Left colon (tissue), 2 donors: ENCODE measurements around the gene MYBPC3. TPM values are rescaled to one million over a fixed set of nuclear protein-coding genes. Genes with fewer than 3 reads are reported as not detected.

Source experiments
- ATAC-seq: fragments of 200-7000 bp; cut with Tn5 transposase; one replicate; pipeline ENCODE4 v1.9.1; 2020; ENCODE audit warnings: mild to moderate bottlenecking, moderate library complexity
- DNase-seq, 2 donors: peaks; one replicate each; pipeline ENCODE4 v3.0.0-alpha.2; 2020
- intact Hi-C, 2 donors: fragments of 100-400 bp; cut with DNase I in 1 of 2; cut with micrococcal nuclease in 1 of 2; formaldehyde crosslinking; loops; one replicate each; pipeline versions ENCODE4 v1.11.2 to v1.14.0; 2022; cut with DNase I, micrococcal nuclease
- microRNA-seq, 2 donors: library from miRNA; unstranded; fragments of <30 nt; microRNA quantifications; one replicate each; pipeline versions ENCODE4 v1.1.0 to v1.2.0, GENCODE V29; 2020
- total RNA-seq, 2 donors: library from RNA; stranded (reverse); fragmentation: NEBNext Ultra II Directional; extraction: Animal tissue kit (Norgen Biotek cat#: 25700); gene quantifications; one replicate each; pipeline ENCODE4 v1.2.1, GENCODE V29; 2021
- donor health status: DM: no; HTN: no; CAD: no.
- donor health status: DM: yes; HTN: yes; CAD: no.

Gene MYBPC3
- total RNA-seq, 2 donors from 2014 or later, result not detected

DNA sequence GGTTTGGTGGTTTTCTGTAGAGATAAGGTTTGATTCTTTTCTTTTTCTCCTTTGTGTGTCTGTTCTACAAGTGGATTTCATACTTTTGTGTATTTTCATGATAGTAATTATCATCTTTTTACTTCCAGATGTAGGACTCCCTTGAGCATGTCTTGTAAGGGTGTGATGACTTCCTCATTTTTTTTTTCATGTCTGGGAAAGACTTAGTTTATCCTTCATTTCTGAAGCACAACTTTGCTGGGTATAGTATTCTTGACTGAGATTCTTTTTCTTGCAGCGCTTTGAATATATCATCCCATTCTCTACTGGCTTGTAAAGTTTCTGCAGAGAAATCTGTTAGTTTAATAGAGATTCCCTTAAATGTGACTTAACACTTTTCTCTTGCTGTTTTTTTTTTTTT, 49.6 kb downstream of the MYBPC3 start:
- no peak for DNase-seq
- no peak for ATAC-seq
- intact Hi-C loops, result no loop called here

DNA sequence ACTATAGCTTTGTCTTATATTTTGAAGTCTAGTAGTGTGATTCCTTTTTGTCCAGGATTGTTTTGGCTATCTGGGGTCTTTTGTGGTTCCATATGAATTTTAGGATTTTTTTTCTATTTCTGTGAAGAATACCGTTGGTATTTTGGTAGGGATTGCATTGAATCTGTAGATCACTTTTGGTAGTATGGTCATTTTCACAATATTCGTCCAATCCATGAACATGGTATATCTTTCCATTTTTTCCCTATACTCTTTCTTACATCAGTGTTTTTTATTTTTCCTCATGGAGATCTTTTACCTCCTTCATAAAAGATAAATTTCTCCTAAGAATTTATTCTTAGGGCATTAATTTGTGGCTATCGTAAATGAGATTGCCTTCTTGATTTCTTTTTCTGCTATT, 53.4 kb downstream of the MYBPC3 start:
- no peak for ATAC-seq
- intact Hi-C loops, result no loop called here
- DNase-seq, result no peak

DNA sequence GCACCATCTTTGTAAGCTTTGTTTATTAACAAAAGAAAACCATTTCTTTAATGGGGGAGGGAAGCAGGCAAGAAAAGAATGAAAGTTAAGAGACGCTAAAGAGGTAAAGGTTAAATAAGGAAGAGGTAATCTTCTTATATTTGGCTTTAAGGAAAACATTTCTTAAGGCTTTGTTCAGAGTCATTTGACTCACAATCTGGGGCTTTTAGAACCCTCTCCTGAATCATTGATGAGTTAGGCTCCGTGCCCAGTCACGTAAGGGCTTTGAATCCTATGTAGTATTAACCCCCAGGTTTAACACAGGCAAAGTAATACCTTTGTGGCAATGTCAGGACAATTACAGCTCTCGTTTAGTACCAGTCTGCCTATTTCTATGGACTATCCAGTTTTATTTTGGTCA, 56.5 kb downstream of the MYBPC3 start:
- intact Hi-C loops, result no loop called here

DNA sequence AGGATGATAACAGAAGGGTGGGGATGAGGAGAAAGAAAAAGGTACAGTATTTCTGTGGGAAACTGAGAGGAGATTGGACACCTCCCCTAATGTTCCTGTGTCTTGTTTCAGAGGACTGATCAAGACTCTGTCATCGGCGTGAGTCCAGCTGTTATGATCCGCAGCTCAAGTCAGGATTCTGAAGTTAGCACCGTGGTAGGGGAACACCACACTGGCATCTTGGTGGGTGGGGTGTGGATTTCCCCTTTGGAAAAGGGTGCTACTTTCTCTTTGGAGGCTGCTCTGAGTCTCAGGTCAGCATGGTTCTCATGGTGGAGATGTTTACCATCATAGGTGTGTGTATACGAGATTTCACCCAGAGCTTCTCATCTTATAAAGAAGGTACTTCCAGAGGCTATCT, 57.1 kb downstream of the MYBPC3 start:
- no peak for DNase-seq
- intact Hi-C loops, result no loop called here
- ATAC-seq, result no peak

More for the DNA sequence above, 56.5 kb downstream of the MYBPC3 start:
- ATAC-seq, result no peak
- DNase-seq, result no peak

DNA sequence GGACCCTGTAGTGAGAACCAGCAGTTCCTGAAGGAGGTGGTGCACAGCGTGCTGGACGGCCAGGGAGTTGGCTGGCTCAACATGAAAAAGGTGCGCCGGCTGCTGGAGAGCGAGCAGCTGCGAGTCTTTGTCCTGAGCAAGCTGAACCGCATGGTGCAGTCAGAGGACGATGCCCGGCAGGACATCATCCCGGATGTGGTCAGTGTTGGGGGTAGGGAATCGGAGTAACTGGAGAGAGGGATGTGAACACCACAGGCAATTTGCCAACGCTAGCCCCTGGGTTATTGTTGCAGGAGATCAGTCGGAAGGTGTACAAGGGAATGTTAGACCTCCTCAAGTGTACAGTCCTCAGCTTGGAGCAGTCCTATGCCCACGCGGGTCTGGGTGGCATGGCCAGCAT, 62.6 kb downstream of the MYBPC3 start:
- intact Hi-C loops, result no loop called here
- DNase-seq, result no peak
- ATAC-seq, result no peak

DNA sequence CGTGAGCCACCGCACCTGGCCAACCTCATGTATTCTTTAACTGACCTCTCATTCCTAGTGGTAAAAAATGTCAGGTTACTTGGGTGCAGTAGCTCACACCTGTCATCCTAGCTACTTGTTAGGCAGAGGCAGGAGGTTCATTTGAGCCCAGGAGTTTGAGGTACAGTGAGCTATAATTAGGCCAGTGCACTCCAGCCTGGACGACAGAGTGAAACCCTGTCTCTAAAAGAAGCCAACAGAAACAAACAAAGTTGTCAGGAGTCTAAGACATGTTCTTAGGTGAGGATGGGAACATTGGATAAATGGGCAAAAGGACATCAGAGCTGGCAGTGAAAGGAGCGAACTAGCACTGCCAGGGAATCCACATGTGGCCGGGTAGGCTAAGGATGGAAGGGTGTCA, 64.4 kb downstream of the MYBPC3 start:
- no peak for DNase-seq
- ATAC-seq, result no peak
- intact Hi-C loops, result no loop called here

DNA sequence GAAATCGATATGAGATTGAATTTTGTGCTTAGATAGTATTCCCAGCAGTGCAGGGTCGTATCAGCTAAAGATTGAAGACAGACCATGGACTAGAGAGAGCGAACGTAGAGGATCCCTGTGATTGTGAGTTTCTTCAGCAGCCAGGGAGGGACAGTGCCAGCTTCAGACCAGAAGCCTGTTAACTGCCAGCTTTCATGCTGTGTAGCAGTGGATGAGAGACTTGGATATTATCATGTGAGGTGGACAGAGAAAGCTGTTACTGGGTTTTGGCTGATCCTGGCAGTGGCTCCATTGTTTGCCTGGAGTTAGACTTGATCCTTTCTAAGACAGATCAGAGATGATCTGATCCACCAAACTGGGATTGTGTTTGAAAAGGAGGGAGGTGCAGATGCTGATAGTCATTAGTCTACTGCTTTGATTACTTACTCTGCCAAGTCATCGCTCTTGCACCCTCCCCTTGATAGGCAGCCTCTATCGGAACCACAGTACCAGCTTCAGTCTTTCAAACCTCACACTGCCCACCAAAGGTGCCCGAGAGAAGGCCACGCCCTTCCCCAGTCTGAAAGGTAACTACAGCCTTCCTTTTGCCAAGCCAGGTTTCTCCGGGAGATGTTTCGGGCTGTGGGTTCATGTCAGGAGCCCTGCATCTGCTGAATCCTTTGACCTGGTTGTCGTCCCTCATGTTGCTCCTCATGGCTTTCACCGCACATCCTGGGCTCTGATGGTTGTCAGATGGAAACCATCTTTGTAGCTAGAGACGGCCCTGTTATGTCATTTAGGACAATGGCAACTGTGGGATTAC, 66.3 kb downstream of the MYBPC3 start:
- intact Hi-C loops, result no loop called here
- ATAC-seq, result no peak
- DNase-seq, result no peak

DNA sequence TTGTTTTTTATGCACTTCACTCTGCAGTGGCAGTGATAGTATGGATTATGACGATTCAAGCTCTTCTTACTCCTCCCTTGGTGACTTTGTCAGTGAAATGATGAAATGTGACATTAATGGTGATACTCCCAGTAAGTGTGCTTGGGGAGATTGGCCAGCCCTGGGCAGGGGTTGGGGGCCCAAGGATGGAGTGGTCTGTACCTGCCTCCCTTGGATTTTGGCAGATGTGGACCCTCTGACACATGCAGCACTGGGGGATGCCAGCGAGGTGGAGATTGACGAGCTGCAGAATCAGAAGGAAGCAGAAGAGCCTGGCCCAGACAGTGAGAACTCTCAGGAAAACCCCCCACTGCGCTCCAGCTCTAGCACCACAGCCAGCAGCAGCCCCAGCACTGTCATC, 68.4 kb downstream of the MYBPC3 start:
- intact Hi-C loops, result no loop called here
- DNase-seq, result no peak

DNA sequence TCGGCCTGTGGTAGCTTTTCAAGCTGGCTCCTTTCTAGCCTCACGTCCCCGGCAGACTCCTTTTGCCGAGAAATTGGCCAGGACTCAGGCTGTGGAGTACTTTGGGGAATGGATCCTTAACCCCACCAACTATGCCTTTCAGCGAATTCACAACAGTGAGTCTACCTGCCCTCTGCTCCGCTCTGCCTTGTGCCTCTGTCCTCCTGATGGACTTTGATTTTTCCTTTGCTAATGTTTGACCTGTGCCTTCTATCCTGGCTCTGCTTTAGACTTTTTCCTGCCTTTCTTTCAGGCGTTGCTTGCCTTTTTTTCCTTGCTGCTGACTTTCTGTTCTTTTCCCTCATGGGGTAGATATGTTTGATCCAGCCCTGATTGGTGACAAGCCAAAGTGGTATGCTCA, 70.0 kb downstream of the MYBPC3 start:
- intact Hi-C loops, result no loop called here
- DNase-seq, result no peak
- ATAC-seq, result no peak

More for the DNA sequence above, 68.4 kb downstream of the MYBPC3 start:
- ATAC-seq, result no peak

Small RNAs within 50 kb of the gene (microRNA-seq; reads per million reads assigned to microRNA genes)
- 0 reads per million in 2 donors for gene MIR4487

Other genes starting within 250 kb of the MYBPC3 start
- gene ARFGAP2, start 175.8 kb downstream of the MYBPC3 start, total RNA-seq, result 10 to 100 TPM; 81.5 to 85.4 TPM
- 1 to 10 TPM; 2.2 to 7.1 TPM for gene PACSIN3, start 166.3 kb downstream of the MYBPC3 start, total RNA-seq
- gene DDB2, start 137.7 kb downstream of the MYBPC3 start, total RNA-seq, result 10 to 100 TPM; 24.7 to 37.7 TPM
- 10 to 100 TPM; 47.8 to 53.5 TPM for gene ACP2, start 103.9 kb downstream of the MYBPC3 start, total RNA-seq
- gene NR1H3, start 94.7 kb downstream of the MYBPC3 start, total RNA-seq, result 10 to 100 TPM; 52.1 to 58.2 TPM
- 10 to 100 TPM; 50.8 to 61.6 TPM for gene MADD, start 82.6 kb downstream of the MYBPC3 start, total RNA-seq
- gene SPI1, start 25.8 kb upstream of the MYBPC3 start, total RNA-seq, result 10 to 100 TPM in 1 of 2 donors, 1 to 10 TPM in 1; 5.0 to 15.8 TPM
- 10 to 100 TPM; 17.9 to 20.2 TPM for gene SLC39A13, start 55.9 kb upstream of the MYBPC3 start, total RNA-seq
- gene PSMC3, start 73.7 kb upstream of the MYBPC3 start, total RNA-seq, result 10 to 100 TPM; 74.8 to 82.5 TPM
- gene RAPSN, start 96.4 kb upstream of the MYBPC3 start, total RNA-seq, result under 1 TPM; 0.61 to 0.70 TPM
- gene CELF1, start 200.4 kb upstream of the MYBPC3 start, total RNA-seq, result 10 to 100 TPM; 70.6 to 93.1 TPM
- gene PTPMT1, start 212.9 kb upstream of the MYBPC3 start, total RNA-seq, result 10 to 100 TPM; 28.9 to 29.5 TPM
- gene KBTBD4, start 226.3 kb upstream of the MYBPC3 start, total RNA-seq, result 10 to 100 TPM; 11.7 to 14.9 TPM
- gene NDUFS3, start 226.4 kb upstream of the MYBPC3 start, total RNA-seq, result 100 to 1,000 TPM; 180 to 246 TPM
- under 1 TPM in 1 of 2 donors, not detected in 1; 0.42 TPM for gene FAM180B, start 234.0 kb upstream of the MYBPC3 start, total RNA-seq
- gene C1QTNF4, start 241.7 kb upstream of the MYBPC3 start, total RNA-seq, result under 1 TPM; 0.34 to 0.53 TPM